HG03039 (cell line): ENCODE results near the gene LIX1.
"Not testable (repeated sequence)": the region's sequence is repeated elsewhere in the genome, so short reads cannot be mapped to it uniquely, and the experiment has no call there.

Source experiments
- ATAC-seq: cut with Tn5 transposase; IDR thresholded peaks from one replicate; pipeline ENCODE4 v1.9.1; 2021; ENCODE audit warnings: mild to moderate bottlenecking, moderate library complexity; ENCODE audit not compliant: unreplicated experiment

LIX1 gene

GRCh38 chr5:97143704-97144103, 1.3 kb upstream of the LIX1 start:
- no peak for ATAC-seq

- no peak for ATAC-seq
Observed at GRCh38 chr5:97141539-97141938, 872 bp downstream of the LIX1 start.

DNA sequence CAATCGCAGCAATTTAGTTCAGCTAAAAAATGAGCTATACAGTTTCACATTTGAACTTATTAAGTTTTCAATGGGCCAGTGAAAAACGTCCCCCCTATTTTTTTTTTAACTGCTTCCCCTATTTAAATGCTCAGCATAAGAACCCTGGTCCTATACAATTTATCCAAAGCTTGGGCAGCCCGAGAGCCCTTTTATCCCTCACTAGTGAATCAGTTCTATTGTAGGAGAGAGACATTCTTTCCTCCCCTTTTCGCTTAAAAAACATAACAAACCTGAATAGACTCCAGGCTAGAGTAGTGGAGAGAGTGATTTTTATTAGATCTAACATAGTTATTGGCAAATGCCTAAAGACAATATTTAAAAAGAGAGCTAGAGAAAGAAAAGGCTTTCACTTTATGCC, 1.4 kb downstream of the LIX1 start:
- ATAC-seq = no peak

GRCh38 chr5:97140250-97140649, 2.2 kb downstream of the LIX1 start:
- ATAC-seq = not testable (repeated sequence)

DNA sequence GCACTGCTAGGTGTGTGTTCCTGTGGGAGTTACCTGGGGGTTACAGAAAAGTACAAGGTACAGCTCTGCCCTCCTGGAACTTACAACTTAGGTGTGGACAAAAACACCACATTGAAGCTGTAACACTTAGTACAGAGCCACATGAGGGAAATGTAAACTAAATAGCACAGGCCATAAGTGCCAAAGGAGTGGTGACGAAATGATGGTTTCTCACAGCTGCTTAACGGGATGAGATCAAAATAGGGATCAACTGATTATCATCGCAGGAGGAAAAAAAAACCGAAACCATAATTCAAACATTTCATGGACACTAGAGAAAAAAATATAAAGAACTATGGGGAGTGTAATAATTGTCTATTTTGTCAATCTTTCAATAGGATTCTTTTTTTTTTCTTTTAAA, 5.9 kb downstream of the LIX1 start:
- no peak for ATAC-seq

- no peak for ATAC-seq
Observed at GRCh38 chr5:97135868-97136267, 6.5 kb downstream of the LIX1 start.

- no peak for ATAC-seq
Observed at GRCh38 chr5:97134634-97135033, 7.8 kb downstream of the LIX1 start.

DNA sequence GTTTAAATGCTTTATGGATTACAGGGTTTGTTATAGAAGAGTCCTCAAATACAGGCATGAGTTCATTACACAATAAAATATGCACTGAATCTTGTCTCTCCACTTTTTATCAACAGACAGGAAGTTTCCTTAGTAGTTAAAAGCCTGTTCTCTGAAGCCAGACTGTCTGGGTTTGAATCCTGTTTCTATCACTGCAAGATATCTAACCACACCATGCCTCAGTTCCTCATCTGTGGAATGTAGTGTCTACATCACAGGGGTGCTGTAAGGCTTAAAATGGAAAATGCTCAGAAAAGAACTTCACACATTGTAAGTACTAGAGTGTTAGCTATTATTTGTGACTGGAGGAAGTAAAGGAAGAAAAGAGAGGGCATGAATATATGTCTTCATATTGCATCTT, 9.3 kb downstream of the LIX1 start:
- no peak for ATAC-seq

DNA sequence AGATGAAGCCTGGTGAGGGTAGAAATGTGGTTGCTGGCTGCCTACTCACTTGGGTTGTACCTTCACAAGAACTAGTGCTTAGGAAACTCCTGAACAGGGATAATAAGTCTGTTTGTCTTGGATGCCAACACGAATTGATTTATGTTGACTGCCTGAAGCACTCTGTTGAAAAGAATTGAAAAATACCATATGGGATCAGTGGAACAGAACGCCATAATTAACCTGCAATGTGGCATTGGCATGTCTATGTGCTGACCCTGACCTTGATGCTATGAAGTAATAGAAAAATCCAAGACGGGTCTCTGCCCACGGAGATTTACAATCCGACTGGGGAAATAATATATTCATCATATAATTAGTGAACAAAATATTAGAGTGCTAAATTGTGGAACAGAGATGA, 10.5 kb downstream of the LIX1 start:
- no peak for ATAC-seq

- no peak for ATAC-seq
Observed at GRCh38 chr5:97131139-97131710, 11.2 kb downstream of the LIX1 start.

GRCh38 chr5:97127727-97128126, 14.7 kb downstream of the LIX1 start:
- ATAC-seq = no peak

- ATAC-seq = no peak
Observed at GRCh38 chr5:97125125-97125683, 17.2 kb downstream of the LIX1 start.

DNA sequence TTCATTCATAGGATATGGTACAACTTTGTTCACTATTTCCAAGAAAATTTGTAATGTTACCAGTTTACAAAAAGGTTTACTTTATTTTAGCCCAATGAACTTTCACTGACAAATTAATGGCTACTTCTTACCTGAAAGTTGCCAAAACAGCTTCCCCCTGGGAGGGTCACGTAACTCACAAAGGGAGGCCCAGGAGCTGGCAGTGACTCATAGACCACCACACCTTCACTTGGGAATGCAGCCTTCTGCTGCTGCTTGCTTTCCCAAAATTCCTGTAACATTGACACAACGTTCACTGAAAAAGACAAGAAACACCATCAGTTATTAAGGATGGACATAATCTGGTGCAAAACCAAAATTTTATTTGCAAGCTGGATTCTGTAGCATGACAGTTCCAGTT, 18.1 kb downstream of the LIX1 start:
- no peak for ATAC-seq

- no peak for ATAC-seq
Observed at GRCh38 chr5:97121848-97122247, 20.6 kb downstream of the LIX1 start.

- ATAC-seq = no peak
Observed at GRCh38 chr5:97120195-97120594, 22.2 kb downstream of the LIX1 start.

DNA sequence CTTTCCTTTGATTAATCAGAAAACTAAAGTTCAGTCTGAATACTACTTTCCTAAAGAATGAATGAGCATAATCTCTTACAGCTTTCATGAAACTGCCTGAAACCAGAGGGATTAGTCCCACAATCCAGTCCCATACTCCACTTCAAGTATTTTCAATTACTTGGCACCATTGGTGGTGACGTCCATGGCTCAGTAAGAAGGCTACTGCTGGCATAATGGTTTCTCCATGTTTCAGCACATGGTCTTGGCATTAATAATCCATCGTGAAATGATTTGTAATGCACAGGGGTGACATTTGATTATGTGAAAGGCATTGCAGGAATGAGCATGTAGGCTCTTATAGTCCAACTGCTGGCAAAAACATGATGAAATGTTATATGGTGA, 23.4 kb downstream of the LIX1 start:
- no peak for ATAC-seq

GRCh38 chr5:97118261-97119006, 24.0 kb downstream of the LIX1 start:
- no peak for ATAC-seq

GRCh38 chr5:97115932-97116331, 26.5 kb downstream of the LIX1 start:
- ATAC-seq = no peak

DNA sequence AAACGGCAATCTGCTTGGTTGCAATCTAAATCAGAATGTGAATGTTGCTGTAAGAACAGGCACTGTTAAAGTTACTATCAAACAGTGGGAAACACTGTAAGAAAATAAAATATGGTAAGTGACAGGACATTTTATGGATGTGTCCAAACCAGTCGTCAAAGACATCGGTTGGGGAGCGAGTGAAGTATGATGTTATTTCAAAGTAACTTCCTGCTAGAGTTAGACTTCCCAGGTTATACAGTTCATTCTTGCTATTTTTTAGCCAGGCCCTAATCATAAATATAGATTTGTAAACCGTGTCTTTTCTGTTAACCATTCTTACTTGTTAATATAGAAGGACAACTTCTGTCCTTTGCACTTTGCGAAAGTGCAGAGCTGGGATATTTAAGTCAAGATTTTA, 30.2 kb downstream of the LIX1 start:
- no peak for ATAC-seq

GRCh38 chr5:97111616-97112015, 30.8 kb downstream of the LIX1 start:
- no peak for ATAC-seq

- ATAC-seq = no peak
Observed at GRCh38 chr5:97111004-97111403, 31.4 kb downstream of the LIX1 start.

DNA sequence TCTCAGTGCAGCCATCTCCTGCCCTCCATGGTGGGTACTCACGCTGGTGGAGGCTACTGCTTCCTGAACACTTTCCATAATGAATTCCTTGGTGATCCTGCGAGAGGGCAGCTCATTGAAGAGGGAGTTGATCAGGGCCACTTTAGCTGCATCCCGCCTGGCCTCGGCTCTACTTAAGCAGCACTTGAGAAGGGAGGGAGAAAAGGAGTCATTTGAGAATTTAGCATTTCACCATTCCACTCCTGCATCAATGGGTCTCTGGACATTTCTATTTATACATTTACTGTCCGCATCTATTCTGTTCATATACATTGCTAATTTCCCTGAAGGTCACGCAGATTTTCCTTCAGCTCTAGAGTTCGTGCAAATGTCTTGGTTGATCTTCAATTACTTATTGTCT, 35.1 kb downstream of the LIX1 start:
- ATAC-seq = no peak

GRCh38 chr5:97106216-97106581, 36.2 kb downstream of the LIX1 start:
- no peak for ATAC-seq
